Memory B cell (primary cell): ENCODE data around the gene REXO1.
A peak's percentile ranks its signal among the peaks of the same experiment; 100 is the strongest.

Source experiments
- ATAC-seq: fragments of 150-1000 bp; cut with Tn5 transposase; 2 replicates; pipeline ENCODE4 v1.10.0; 2021; ENCODE audit warnings: low read depth, mild to moderate bottlenecking, moderate library complexity
- DNase-seq, 2 donors: peaks; one replicate each; pipeline ENCODE4 v3.0.0; 2022; ENCODE audit warnings: low spot score in 2 of 2
- H3K27ac Mint-ChIP-seq: one replicate; pipeline ENCODE4 v1.8.0; 2022; ENCODE audit warnings: mild to moderate bottlenecking, moderate library complexity, mixed read lengths
- H3K27me3 Mint-ChIP-seq: one replicate; pipeline ENCODE4 v1.8.0; 2022; ENCODE audit warnings: mixed read lengths
- H3K36me3 Mint-ChIP-seq: one replicate; pipeline ENCODE4 v1.8.0; 2022; ENCODE audit warnings: mild to moderate bottlenecking, mixed read lengths
- H3K4me1 Mint-ChIP-seq: one replicate; pipeline ENCODE4 v1.8.0; 2022; ENCODE audit warnings: mixed read lengths
- H3K4me3 Mint-ChIP-seq: one replicate; pipeline ENCODE4 v1.8.0; 2022; ENCODE audit warnings: mild to moderate bottlenecking, moderate library complexity, mixed read lengths
- H3K9me3 Mint-ChIP-seq: one replicate; pipeline ENCODE4 v1.8.0; 2022; ENCODE audit warnings: mixed read lengths

The REXO1 gene

DNA sequence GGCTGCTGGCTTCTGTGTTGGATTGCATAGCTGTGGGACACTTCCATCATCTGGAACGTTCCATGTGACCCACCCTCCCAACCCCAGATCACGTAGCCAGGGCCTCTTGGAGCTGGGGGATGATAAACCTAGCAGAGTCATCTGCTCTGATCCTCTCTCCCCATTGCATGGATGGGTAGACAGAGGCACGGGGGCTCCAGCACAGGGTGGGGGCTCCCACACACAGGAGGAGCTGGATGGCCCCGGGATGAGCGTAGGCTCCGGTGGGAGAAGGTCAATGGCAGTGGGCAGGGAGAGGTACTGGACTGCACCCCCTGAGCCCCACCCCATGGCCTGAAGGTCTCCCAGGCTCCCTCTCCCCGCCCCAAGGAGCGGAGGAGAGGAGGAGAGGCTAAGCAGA is 61.6 kb downstream of the REXO1 start:
- peaks cover 4% of the 10 kb centered on the region for H3K4me1 Mint-ChIP-seq
- no peak overlapping the region for H3K4me3 Mint-ChIP-seq
- no peaks in the 10 kb centered on the region for H3K36me3 Mint-ChIP-seq
- DNase-seq (no peak), ATAC-seq (no peak)
- H3K27me3 Mint-ChIP-seq: peaks cover 15% of the 10 kb centered on the region
- no peak overlapping the region for H3K27ac Mint-ChIP-seq
- H3K9me3 Mint-ChIP-seq: no peaks in the 10 kb centered on the region

GRCh38 chr19:1785310-1785709 is 63.0 kb downstream of the REXO1 start:
- H3K36me3 Mint-ChIP-seq: no peaks in the 10 kb centered on the region
- no peak for DNase-seq
- H3K27me3 Mint-ChIP-seq: peaks cover 16% of the 10 kb centered on the region
- H3K4me1 Mint-ChIP-seq: peaks cover 4% of the 10 kb centered on the region
- no peak overlapping the region for H3K4me3 Mint-ChIP-seq
- ATAC-seq: no peak
- H3K9me3 Mint-ChIP-seq: no peaks in the 10 kb centered on the region
- no peak overlapping the region for H3K27ac Mint-ChIP-seq

- Mint-ChIP-seq H3K4me1 (peaks cover 4% of the 10 kb centered on the region), H3K9me3 (no peaks in the 10 kb centered on the region), H3K27ac (no peak overlapping the region), H3K4me3 (no peak overlapping the region), H3K36me3 (no peaks in the 10 kb centered on the region), H3K27me3 (peaks cover 21% of the 10 kb centered on the region)
- ATAC-seq (peak; percentile 70), DNase-seq (no peak)
Measured at GRCh38 chr19:1783874-1784273, 64.4 kb downstream of the REXO1 start.

DNA sequence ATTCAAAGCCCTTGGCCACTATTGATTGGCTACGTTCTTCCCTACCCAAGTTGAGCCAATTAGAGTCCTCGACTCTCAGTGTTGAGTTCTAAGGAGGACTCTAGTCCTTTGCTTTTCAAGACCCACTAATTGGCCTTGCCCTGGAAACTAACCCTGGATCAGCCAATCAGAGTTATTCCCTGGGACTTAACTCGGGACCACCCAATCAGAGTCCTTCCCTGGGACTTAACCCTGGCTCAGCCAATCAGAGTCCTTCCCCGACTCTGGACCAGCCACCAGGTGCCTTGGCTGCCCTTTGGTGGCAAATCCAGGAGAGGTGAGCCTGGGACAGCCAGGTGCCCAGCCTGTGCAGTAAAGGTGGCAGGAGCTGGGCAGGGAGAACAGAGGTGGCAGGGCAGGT is 64.9 kb downstream of the REXO1 start:
- peaks cover 22% of the 10 kb centered on the region for H3K27me3 Mint-ChIP-seq
- H3K4me1 Mint-ChIP-seq: peaks cover 4% of the 10 kb centered on the region
- H3K36me3 Mint-ChIP-seq: no peaks in the 10 kb centered on the region
- H3K27ac Mint-ChIP-seq: no peak overlapping the region
- H3K4me3 Mint-ChIP-seq: no peak overlapping the region
- ATAC-seq (no peak), DNase-seq (no peak)
- no peaks in the 10 kb centered on the region for H3K9me3 Mint-ChIP-seq

DNA sequence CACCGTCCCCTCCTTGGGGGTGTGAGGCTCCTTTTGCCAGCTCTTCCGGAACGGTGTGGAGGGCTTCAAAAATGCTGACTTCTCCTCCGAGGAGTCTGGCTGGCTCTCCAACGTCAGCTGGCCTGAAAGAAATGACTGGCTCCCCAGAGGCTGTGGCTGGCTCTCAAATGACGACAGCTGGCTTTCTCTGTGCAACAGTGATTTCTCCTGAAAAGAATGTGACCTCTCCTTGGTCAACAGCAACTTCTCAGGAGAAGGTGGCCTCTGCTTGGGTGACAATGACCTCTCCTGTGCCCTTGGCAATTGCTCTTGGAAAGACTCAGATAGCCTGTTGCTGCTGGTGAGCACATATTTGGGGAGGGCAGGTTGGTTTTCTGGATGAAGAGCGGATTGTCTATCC is 65.8 kb downstream of the REXO1 start:
- no peak for ATAC-seq
- H3K27me3 Mint-ChIP-seq: peaks cover 20% of the 10 kb centered on the region
- peaks cover 4% of the 10 kb centered on the region for H3K4me1 Mint-ChIP-seq

GRCh38 chr19:1780272-1780958 is 67.9 kb downstream of the REXO1 start:
- Mint-ChIP-seq H3K4me3 (no peak overlapping the region), H3K9me3 (no peaks in the 10 kb centered on the region), H3K4me1 (peaks cover 5% of the 10 kb centered on the region), H3K27me3 (peaks cover 23% of the 10 kb centered on the region), H3K36me3 (no peaks in the 10 kb centered on the region), H3K27ac (no peak overlapping the region)
- ATAC-seq (peak; percentile 51), DNase-seq (no peak)

More for the DNA sequence above, 65.8 kb downstream of the REXO1 start:
- Mint-ChIP-seq H3K36me3 (no peaks in the 10 kb centered on the region), H3K27ac (no peak overlapping the region), H3K9me3 (no peaks in the 10 kb centered on the region), H3K4me3 (no peak overlapping the region)
- no peak for DNase-seq

GRCh38 chr19:1779574-1779973 is 68.7 kb downstream of the REXO1 start:
- Mint-ChIP-seq H3K4me3 (no peak overlapping the region), H3K27ac (no peak overlapping the region), H3K4me1 (peaks cover 5% of the 10 kb centered on the region), H3K36me3 (peaks cover 2% of the 10 kb centered on the region), H3K9me3 (no peaks in the 10 kb centered on the region), H3K27me3 (peaks cover 25% of the 10 kb centered on the region)
- DNase-seq (no peak), ATAC-seq (no peak)

- H3K36me3 Mint-ChIP-seq: peaks cover 2% of the 10 kb centered on the region
- DNase-seq (no peak), ATAC-seq (no peak)
- peaks cover 2% of the 10 kb centered on the region for H3K4me1 Mint-ChIP-seq
- H3K27ac Mint-ChIP-seq: no peak overlapping the region
- H3K9me3 Mint-ChIP-seq: peaks cover 2% of the 10 kb centered on the region
- H3K4me3 Mint-ChIP-seq: no peak overlapping the region
- H3K27me3 Mint-ChIP-seq: peaks cover 32% of the 10 kb centered on the region
Measured at GRCh38 chr19:1777149-1777548, 71.1 kb downstream of the REXO1 start.

DNA sequence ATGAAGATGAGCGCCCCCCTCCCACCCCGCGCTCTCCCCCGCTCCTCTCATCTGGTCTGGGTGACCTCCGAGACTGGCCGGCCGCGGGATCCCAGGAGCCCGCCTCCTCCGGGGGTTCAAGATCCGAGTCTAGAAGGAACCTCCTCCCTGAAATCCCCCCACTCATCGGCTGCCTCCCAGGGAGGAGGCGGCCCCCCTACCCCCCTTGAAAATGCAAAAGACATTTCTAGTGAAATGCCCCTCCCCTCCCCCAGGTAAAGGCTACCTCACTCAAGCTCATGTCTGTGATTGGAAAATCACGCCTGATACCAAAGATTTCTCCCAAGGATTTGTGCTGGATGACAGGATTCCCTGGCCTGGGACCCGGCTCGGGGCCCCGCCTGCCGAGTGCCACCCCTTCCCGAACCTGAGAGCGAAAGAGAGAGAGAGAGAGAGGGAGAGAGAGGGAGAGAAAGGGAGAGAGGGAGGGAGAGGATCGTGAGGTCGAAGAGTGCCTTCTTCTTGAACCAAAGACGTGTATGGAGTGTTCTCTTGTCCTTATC is 71.6 kb downstream of the REXO1 start:
- ATAC-seq: no peak
- no peak overlapping the region for H3K4me3 Mint-ChIP-seq
- no peak overlapping the region for H3K27ac Mint-ChIP-seq
- peaks cover 32% of the 10 kb centered on the region for H3K27me3 Mint-ChIP-seq
- DNase-seq: no peak
- peaks cover 2% of the 10 kb centered on the region for H3K9me3 Mint-ChIP-seq
- peaks cover 2% of the 10 kb centered on the region for H3K36me3 Mint-ChIP-seq
- H3K4me1 Mint-ChIP-seq: peaks cover 2% of the 10 kb centered on the region

DNA sequence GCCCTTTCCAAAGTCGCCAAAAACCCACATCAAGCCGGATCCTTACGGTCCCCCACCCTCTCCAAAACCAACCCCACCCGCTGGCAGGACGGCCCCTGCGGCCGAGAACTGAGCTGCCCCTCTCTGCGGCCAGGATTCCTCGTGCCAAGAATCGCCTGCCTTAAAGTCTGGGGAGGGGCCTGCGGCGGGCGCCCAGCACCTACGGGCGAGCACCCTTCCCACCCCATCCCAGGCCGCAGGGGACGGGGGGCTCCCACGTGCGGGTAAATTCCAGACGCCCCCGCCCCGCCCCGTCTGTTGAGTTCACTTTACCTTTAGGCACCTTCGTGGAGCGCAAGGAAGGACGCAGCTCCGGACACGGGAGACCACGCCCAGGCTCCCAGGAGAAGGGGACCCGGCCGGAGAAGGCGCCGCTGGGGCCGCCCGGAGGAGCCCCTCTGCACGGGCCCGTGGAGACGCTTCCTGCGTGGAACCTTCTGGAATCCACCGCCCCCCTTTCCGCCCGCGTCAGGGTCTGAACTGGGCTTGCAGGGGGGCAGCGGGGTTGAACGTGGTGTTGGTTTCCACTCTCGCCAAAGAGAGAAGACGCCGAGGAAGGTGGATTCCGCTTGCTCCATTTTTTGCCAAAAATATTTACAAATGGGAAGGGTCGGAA is 72.2 kb downstream of the REXO1 start:
- Mint-ChIP-seq H3K27me3 (peaks cover 33% of the 10 kb centered on the region), H3K4me3 (no peak overlapping the region), H3K36me3 (peaks cover 4% of the 10 kb centered on the region), H3K9me3 (peaks cover 3% of the 10 kb centered on the region), H3K4me1 (peaks cover 2% of the 10 kb centered on the region), H3K27ac (no peak overlapping the region)
- DNase-seq (no peak), ATAC-seq (no peak)

DNA sequence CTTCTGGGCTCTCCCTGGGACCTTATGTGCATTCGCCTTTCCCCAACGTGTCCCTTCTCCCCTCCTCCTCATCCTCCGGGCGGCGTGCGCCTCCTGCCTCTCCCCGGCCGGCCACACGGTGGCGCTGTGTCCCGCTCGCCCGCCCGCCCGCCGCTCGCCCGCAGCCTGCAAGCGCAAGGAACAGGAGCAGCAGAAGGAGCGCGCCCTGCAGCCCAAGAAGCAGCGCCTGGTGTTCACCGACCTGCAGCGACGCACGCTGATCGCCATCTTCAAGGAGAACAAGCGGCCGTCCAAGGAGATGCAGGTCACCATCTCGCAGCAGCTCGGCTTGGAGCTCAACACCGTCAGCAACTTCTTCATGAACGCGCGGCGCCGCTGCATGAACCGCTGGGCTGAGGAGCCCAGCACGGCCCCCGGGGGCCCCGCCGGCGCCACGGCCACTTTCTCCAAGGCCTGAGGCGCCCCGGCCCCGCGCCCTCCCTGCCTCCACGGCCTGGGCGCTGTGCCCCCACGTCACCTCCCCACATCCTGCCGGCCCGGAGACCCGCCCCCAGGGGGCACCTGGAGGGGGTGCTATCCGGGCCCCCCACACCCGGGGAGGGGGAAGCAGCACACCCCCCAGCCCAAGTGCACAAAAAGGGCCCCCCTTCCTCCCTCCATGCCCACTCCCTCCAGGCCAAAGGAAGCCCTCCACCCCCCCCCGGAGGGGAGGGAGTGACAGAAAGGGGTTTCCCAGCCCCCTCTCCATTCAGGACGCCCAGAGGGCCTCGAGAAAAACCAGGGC is 73.1 kb downstream of the REXO1 start:
- H3K9me3 Mint-ChIP-seq: peaks cover 9% of the 10 kb centered on the region
- no peak overlapping the region for H3K4me3 Mint-ChIP-seq
- peaks cover 2% of the 10 kb centered on the region for H3K4me1 Mint-ChIP-seq
- peaks cover 9% of the 10 kb centered on the region for H3K36me3 Mint-ChIP-seq
- DNase-seq (no peak), ATAC-seq (no peak)
- peaks cover 33% of the 10 kb centered on the region for H3K27me3 Mint-ChIP-seq
- no peak overlapping the region for H3K27ac Mint-ChIP-seq

GRCh38 chr19:1773184-1773583 is 75.1 kb downstream of the REXO1 start:
- DNase-seq (no peak), ATAC-seq (no peak)
- H3K9me3 Mint-ChIP-seq: peaks cover 9% of the 10 kb centered on the region
- peaks cover 2% of the 10 kb centered on the region for H3K4me1 Mint-ChIP-seq
- H3K27me3 Mint-ChIP-seq: peaks cover 37% of the 10 kb centered on the region
- H3K36me3 Mint-ChIP-seq: peaks cover 10% of the 10 kb centered on the region
- H3K4me3 Mint-ChIP-seq: no peak overlapping the region
- no peak overlapping the region for H3K27ac Mint-ChIP-seq

DNA sequence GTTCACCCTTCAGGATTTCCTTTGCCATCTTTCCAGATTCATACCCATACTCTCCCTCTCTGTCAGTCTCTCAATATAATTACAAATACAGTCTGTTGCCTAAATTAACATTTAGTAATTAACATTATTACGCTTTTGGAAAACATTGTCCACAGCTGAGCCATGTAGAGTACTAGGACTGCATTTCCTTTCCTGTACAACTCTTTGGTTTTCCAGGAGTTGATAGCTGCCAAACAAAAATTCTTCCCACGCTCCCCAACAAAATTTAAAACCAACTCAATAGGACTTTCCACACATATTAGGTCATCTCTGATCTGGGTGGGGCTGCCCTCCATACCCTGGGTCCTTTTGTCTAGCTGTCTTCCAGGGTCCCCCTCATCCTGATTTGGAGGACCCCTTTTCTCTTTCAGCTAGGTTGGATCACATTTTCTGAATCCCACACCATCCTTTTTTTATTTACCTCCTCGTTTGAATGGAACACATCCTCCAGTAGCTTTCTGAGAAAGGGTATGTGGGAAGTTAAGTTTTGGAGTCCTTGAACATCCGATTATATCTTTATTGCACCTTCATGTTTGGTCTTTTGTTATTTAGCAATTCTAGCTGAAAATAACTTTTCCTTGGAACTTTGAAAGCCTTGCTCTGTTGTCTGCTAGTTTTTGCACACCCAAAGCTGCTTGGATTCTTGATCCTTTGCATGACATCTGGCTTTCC is 77.3 kb downstream of the REXO1 start:
- no peak for DNase-seq
- peaks cover 9% of the 10 kb centered on the region for H3K9me3 Mint-ChIP-seq
- H3K27ac Mint-ChIP-seq: no peak overlapping the region
- H3K27me3 Mint-ChIP-seq: peaks cover 39% of the 10 kb centered on the region
- no peak overlapping the region for H3K4me3 Mint-ChIP-seq
- peaks cover 10% of the 10 kb centered on the region for H3K36me3 Mint-ChIP-seq
- peaks cover 3% of the 10 kb centered on the region for H3K4me1 Mint-ChIP-seq
- ATAC-seq: no peak

- DNase-seq: no peak
- peaks cover 9% of the 10 kb centered on the region for H3K9me3 Mint-ChIP-seq
- peaks cover 3% of the 10 kb centered on the region for H3K4me1 Mint-ChIP-seq
- ATAC-seq: no peak
- peaks cover 8% of the 10 kb centered on the region for H3K36me3 Mint-ChIP-seq
- H3K4me3 Mint-ChIP-seq: no peak overlapping the region
- H3K27ac Mint-ChIP-seq: no peak overlapping the region
- H3K27me3 Mint-ChIP-seq: peaks cover 43% of the 10 kb centered on the region
Measured at GRCh38 chr19:1769645-1769985, 78.7 kb downstream of the REXO1 start.
